Peyer's patch (tissue), 4 donors: ENCODE measurements around the gene ARHGEF19. TPM values are rescaled to one million over a fixed set of nuclear protein-coding genes. Genes with fewer than 3 reads are reported as not detected.
"Not testable (repeated sequence)": the region's sequence is repeated elsewhere in the genome, so short reads cannot be mapped to it uniquely, and the experiment has no call there.

Experiments
- DNase-seq, 3 donors: peaks; one replicate each; pipeline ENCODE4 v3.0.0-alpha.2; 2017 to 2019
- H3K27ac ChIP-seq, 4 donors: fragments of 200-600 bp; sonication (generic); one replicate each; pipeline ENCODE4 v1.5.1; 2016 to 2019
- H3K27me3 ChIP-seq, 2 donors: fragments of 200-600 bp; sonication (generic); one replicate each; pipeline ENCODE4 v1.5.1; 2019
- H3K36me3 ChIP-seq, 3 donors: fragments of 200-600 bp; sonication (generic); one replicate each; pipeline ENCODE4 v1.5.1; 2016 to 2019
- H3K4me1 ChIP-seq, 4 donors: fragments of 200-600 bp; sonication (generic); one replicate each; pipeline ENCODE4 v1.5.1; 2016 to 2019
- H3K4me3 ChIP-seq, 4 donors: fragments of 200-600 bp; sonication (generic); 1 replicate in 3 of 4; 2 replicates in 1 of 4; pipeline ENCODE4 v1.5.1; 2016 to 2019; ENCODE audit warnings: mild to moderate bottlenecking in 1 of 4
- H3K9me3 ChIP-seq, 4 donors: fragments of 200-600 bp; sonication (generic); one replicate each; pipeline ENCODE4 v1.5.1; 2016 to 2019; ENCODE audit warnings: mild to moderate bottlenecking in 1 of 4
- CTCF ChIP-seq, 6 experiments: fragments of 450-650 bp in 4 of 6; fragments of 200-600 bp in 2 of 6; sonication (generic) in 1 of 6; IDR thresholded peaks; one replicate each; pipeline ENCODE4 v1.5.1; 2017 to 2019; ENCODE audit warnings: antibody characterized with exemption in 6 of 6, mild to moderate bottlenecking in 3 of 6, moderate library complexity in 1 of 6
- POLR2A ChIP-seq, 2 donors: fragments of 450-650 bp; IDR thresholded peaks; one replicate each; pipeline ENCODE4 v1.5.1; 2017; ENCODE audit warnings: antibody characterized with exemption in 2 of 2, mild to moderate bottlenecking in 2 of 2, moderate library complexity in 2 of 2
- total RNA-seq, 4 donors: library from RNA; depleted of rRNA; stranded (reverse); fragments of >200 nt; gene quantifications; one replicate each; pipeline ENCODE4 v1.1.0, GENCODE V29; 2016

ARHGEF19 gene
- total RNA-seq, 4 donors from 2014 or later, result 6.0 to 16.5 (median 7.3) TPM

GRCh38 chr1:16168622-16169360, 43.7 kb downstream of the ARHGEF19 start:
- DNase-seq, result no peak
- H3K4me1 ChIP-seq, result peaks cover 3 to 48% (median 14%) of the 10 kb centered on the region in 4 donors
- H3K36me3 ChIP-seq, result no peaks in the 10 kb centered on the region
- no peak overlapping the region for H3K4me3 ChIP-seq
- TF ChIP-seq POLR2A (IDR thresholded peaks at IDR 0.05) (no peak), CTCF (IDR thresholded peaks at IDR 0.05) (no peak)
- no peak overlapping the region for H3K27ac ChIP-seq
- no peaks in the 10 kb centered on the region for H3K9me3 ChIP-seq
- no peaks in the 10 kb centered on the region for H3K27me3 ChIP-seq

DNA sequence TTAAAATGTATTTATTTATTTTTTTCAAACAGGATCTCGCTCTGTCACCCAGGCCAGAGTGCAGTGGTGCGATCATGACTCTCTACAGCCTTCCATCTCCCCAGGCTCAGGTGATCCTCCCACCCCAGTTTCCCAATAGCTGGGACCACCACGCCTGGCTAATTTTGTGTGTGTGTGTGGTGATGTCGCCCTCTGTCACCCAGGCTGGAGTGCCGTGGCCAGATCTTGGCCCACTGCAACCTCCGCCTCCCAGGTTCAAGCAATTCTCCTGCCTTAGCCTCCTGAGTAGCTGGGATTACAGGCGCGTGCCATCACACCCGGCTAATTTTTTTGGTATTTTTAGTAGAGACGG, 44.3 kb downstream of the ARHGEF19 start:
- H3K27ac ChIP-seq, result peak overlapping the region in 2 of 4 donors; percentile 55 to 60
- H3K4me1 ChIP-seq, result peaks cover 0 to 42% (median 12%) of the 10 kb centered on the region in 4 donors
- H3K27me3 ChIP-seq, H3K36me3 ChIP-seq, DNase-seq, H3K9me3 ChIP-seq: not testable (repeated sequence)
- peak overlapping the region; percentile 48 to 67 (median 55) for H3K4me3 ChIP-seq

DNA sequence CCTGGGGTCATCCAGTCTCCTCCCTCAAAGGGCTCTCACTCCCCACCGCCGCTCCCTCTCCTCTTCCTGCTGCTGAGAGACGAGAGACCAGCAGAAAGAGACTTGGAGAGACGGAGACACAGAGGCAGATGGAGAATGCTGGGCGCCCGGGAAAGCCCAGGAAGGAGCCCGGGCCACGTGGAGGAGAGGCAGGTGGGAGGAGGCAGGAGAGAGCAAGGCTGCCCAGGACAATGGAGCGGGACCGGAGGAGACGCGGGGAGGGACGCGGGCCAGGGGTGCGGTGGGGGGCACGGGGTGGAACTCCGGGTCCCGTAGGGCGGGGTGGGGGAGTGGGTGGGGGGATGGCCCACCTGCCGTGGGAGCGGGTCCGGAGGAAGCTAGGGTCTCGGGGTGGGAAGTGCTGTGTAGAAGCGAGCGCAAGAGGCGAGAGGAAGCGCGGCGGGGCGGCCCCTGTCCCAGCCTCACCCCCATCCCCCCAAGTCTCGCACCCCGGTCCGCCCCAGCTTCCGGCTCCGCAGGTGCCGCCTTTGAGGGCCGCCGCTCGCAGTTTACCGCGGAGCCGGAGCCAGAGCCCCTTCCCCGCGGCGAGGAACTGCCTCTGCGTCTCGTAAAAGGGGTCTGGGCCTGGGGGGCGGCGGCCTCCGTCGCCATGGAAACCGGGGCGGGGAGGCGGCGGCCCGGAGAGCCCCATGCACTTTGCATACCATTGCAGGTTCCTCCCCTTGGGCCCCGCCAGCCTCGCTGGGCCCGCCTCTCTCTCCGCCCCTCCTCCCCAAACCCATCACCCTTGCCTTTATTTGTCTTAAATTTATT, 44.9 kb downstream of the ARHGEF19 start:
- Histone ChIP-seq H3K27ac (peak overlapping the region in 2 of 4 donors; percentile 55 to 60), H3K4me3 (peak overlapping the region; percentile 48 to 67 (median 55)), H3K4me1 (peaks cover 0 to 46% (median 14%) of the 10 kb centered on the region in 4 donors), H3K36me3 (no peaks in the 10 kb centered on the region), H3K27me3 (no peaks in the 10 kb centered on the region), H3K9me3 (no peaks in the 10 kb centered on the region)
- TF ChIP-seq CTCF (IDR thresholded peaks at IDR 0.05), result no peak
- peak; percentile 57 to 78 (median 69) for DNase-seq

GRCh38 chr1:16166117-16166516, 46.3 kb downstream of the ARHGEF19 start:
- Histone ChIP-seq H3K27me3 (no peaks in the 10 kb centered on the region), H3K4me3 (no peak overlapping the region), H3K27ac (no peak overlapping the region), H3K36me3 (no peaks in the 10 kb centered on the region), H3K9me3 (no peaks in the 10 kb centered on the region), H3K4me1 (peaks cover 0 to 46% (median 18%) of the 10 kb centered on the region in 4 donors)
- DNase-seq, result no peak
- TF ChIP-seq POLR2A (IDR thresholded peaks at IDR 0.05) (no peak), CTCF (IDR thresholded peaks at IDR 0.05) (no peak)

GRCh38 chr1:16165548-16165947, 46.9 kb downstream of the ARHGEF19 start:
- DNase-seq, result no peak
- Histone ChIP-seq H3K9me3 (no peaks in the 10 kb centered on the region), H3K4me3 (no peak overlapping the region), H3K4me1 (peaks cover 0 to 46% (median 18%) of the 10 kb centered on the region in 4 donors), H3K27me3 (no peaks in the 10 kb centered on the region), H3K27ac (no peak overlapping the region), H3K36me3 (no peaks in the 10 kb centered on the region)
- no peak for TF ChIP-seq POLR2A (IDR thresholded peaks at IDR 0.05)
- TF ChIP-seq CTCF (IDR thresholded peaks at IDR 0.05), result no peak

DNA sequence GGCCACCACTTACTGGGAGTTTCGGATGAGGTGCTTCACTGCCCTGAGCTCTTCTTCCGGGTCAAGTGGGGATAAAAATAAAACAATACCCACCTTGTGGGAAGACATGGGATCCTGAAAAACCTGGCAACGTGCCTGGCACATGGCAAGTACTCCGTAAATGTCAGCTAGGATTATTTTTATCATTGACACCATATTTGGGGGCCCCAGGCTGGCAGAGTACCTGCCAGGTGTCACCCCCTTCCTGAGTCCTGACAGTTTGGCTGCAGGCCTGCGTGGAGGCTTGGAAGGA, 47.4 kb downstream of the ARHGEF19 start:
- Histone ChIP-seq H3K4me1 (peaks cover 0 to 46% (median 18%) of the 10 kb centered on the region in 4 donors), H3K9me3 (no peaks in the 10 kb centered on the region), H3K27me3 (no peaks in the 10 kb centered on the region), H3K27ac (no peak overlapping the region), H3K36me3 (no peaks in the 10 kb centered on the region), H3K4me3 (no peak overlapping the region)
- TF ChIP-seq CTCF (IDR thresholded peaks at IDR 0.05) (no peak), POLR2A (IDR thresholded peaks at IDR 0.05) (no peak)
- no peak for DNase-seq
